GM18505 (cell line): Measurements from ENCODE around the gene SNAP47.

Source experiments
- ATAC-seq: cut with Tn5 transposase; IDR thresholded peaks from one replicate; pipeline ENCODE4 v1.9.1; 2021; ENCODE audit not compliant: unreplicated experiment
- POLR2A ChIP-seq: IDR thresholded peaks from 4 replicates; pipeline ENCODE4 v1.6.1; 2011; ENCODE audit warnings: borderline replicate concordance; ENCODE audit not compliant: insufficient read depth, insufficient read length; ENCODE audit errors: extremely low read depth

Gene SNAP47

GRCh38 chr1:227774051-227774731, 39.0 kb downstream of the SNAP47 start:
- TF ChIP-seq POLR2A = no peak
- no peak for ATAC-seq

- TF ChIP-seq POLR2A = no peak
- no peak for ATAC-seq
Observed at GRCh38 chr1:227774821-227775661, 39.8 kb downstream of the SNAP47 start.

- ATAC-seq = no peak
- TF ChIP-seq POLR2A = no peak
Observed at GRCh38 chr1:227775841-227776240, 40.6 kb downstream of the SNAP47 start.

GRCh38 chr1:227776331-227776771, 41.1 kb downstream of the SNAP47 start:
- no peak for TF ChIP-seq POLR2A
- ATAC-seq = no peak

- no peak for ATAC-seq
- TF ChIP-seq POLR2A = no peak
Observed at GRCh38 chr1:227777156-227777555, 41.9 kb downstream of the SNAP47 start.

GRCh38 chr1:227777646-227778045, 42.4 kb downstream of the SNAP47 start:
- no peak for TF ChIP-seq POLR2A
- ATAC-seq = no peak

- TF ChIP-seq POLR2A = no peak
- no peak for ATAC-seq
Observed at GRCh38 chr1:227778401-227778947, 43.2 kb downstream of the SNAP47 start.

GRCh38 chr1:227779021-227779441, 43.8 kb downstream of the SNAP47 start:
- no peak for ATAC-seq
- no peak for TF ChIP-seq POLR2A

- TF ChIP-seq POLR2A = no peak
- ATAC-seq = no peak
Observed at GRCh38 chr1:227779685-227780084, 44.5 kb downstream of the SNAP47 start.

- no peak for TF ChIP-seq POLR2A
- ATAC-seq = no peak
Observed at GRCh38 chr1:227780101-227781044, 45.1 kb downstream of the SNAP47 start.

GRCh38 chr1:227781314-227781930, 46.2 kb downstream of the SNAP47 start:
- no peak for ATAC-seq
- no peak for TF ChIP-seq POLR2A

- TF ChIP-seq POLR2A = no peak
Observed at GRCh38 chr1:227782226-227782625, 47.0 kb downstream of the SNAP47 start.

More at GRCh38 chr1:227782226-227782625, 47.0 kb downstream of the SNAP47 start:
- ATAC-seq = no peak
